ENCODE data around the gene ARL8A. TPM values are rescaled to one million over a fixed set of nuclear protein-coding genes. Genes with fewer than 3 reads are reported as not detected.

ARL8A gene
- total RNA-seq, 1 experiment from 2014 or later: 45.6 TPM

DNA sequence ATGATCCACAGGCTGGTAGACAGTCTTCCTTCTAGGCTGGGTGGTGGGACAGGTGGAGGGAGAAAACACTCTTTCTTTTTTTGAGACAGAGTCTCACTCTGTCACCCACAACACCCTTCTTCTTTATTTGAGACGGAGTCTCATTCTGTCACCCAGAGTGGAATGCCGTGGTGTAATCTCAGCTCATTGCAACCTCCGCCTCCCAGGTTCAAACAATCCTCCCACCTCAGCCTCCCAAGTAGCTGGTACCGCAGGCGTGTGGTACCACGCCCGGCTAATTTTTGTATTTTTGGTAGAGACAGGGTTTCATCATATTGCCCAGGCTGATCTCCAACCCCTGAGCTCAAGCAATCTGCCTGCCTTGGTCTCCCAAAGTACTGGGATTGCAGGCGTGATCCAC, 18.9 kb downstream of the ARL8A start:
- Histone ChIP-seq H4K20me1 (ENCODE audit: insufficient read depth) (no peaks in the 10 kb centered on the region), H3K36me3 (ENCODE audit: control insufficient read depth in 1 of 2, insufficient read depth in 2 of 2, low read length in 2 of 2) (no peaks in the 10 kb centered on the region), H3K4me1 (ENCODE audit: control insufficient read depth in 1 of 2, insufficient read depth in 2 of 2, low read length in 2 of 2) (peaks cover 2 to 12% of the 10 kb centered on the region in 2 experiments; a peak in 3 of 4 replicates), H3K79me2 (ENCODE audit: insufficient read depth, low read length) (no peaks in the 10 kb centered on the region), H3K9ac (ENCODE audit: low read length) (no peak overlapping the region), H3K9me2 (ENCODE audit: insufficient read depth) (no peaks in the 10 kb centered on the region), H3K27me3 (ENCODE audit: insufficient read depth, low read length) (no peaks in the 10 kb centered on the region; the same call in 1 of the 2 replicates), H3K27ac (ENCODE audit: low read depth, low read length) (no peak overlapping the region), H3K4me3 (replicated peaks in 1 of 2; ENCODE audit: low read depth in 1 of 2, low read length in 2 of 2) (no peak overlapping the region), H3K9me3 (ENCODE audit: control insufficient read depth in 1 of 2, insufficient read depth in 1 of 2, low read depth in 1 of 2, low read length in 2 of 2) (no peaks in the 10 kb centered on the region), H2AFZ (ENCODE audit: low read depth, low read length, poor library complexity, severe bottlenecking) (no peak overlapping the region), H3K4me2 (ENCODE audit: low read length) (no peak overlapping the region)
- intact Hi-C loops (cut with micrococcal nuclease): no loop called here
- RAD21 ChIA-PET (ENCODE audit: low non-redundant PET in 1 of 2, low total read pairs in 2 of 2, uncharacterized antibody in 2 of 2, unreplicated experiment in 2 of 2): no interaction called here
- ATAC-seq: no peak
- BruUV-seq (replicated peaks): no TSS peak
- no peak for DNase-seq (ENCODE audit: low read depth, low spot score)
- CTCF ChIA-PET: interaction anchor here (1.5 kb wide), 1 partner anchor 11 kb away, joined by 7 read pairs; no protein-coding TSS in a partner anchor
- POLR2A ChIA-PET: interaction anchor here (0.7 to 0.8 kb wide), 3 partner anchors 88 to 115 kb away, joined by 3 to 4 read pairs (median 3); partner anchors contain the start of gene ELF3
- no peak for TF ChIP-seq YY1 (IDR thresholded peaks at IDR 0.05; ENCODE audit: extremely low read depth, insufficient replicate concordance, low read depth, low read length)
- TF ChIP-seq ELF1 (IDR thresholded peaks at IDR 0.05; ENCODE audit: borderline replicate concordance, low read depth): no peak
- no peak for TF ChIP-seq POLR2AphosphoS5 (IDR thresholded peaks at IDR 0.05; ENCODE audit: low read depth, low read length)
- no peak for TF ChIP-seq REST (IDR thresholded peaks at IDR 0.05; ENCODE audit: low read depth)
- TF ChIP-seq SRF (IDR thresholded peaks at IDR 0.05; ENCODE audit: low read depth): no peak
- TF ChIP-seq ATF3 (IDR thresholded peaks at IDR 0.05): no peak
- no peak for TF ChIP-seq RAD21 (IDR thresholded peaks at IDR 0.05; ENCODE audit: low read depth)
- no peak for TF ChIP-seq ZFX (IDR thresholded peaks at IDR 0.05)
- TF ChIP-seq FOSL1 (IDR thresholded peaks at IDR 0.05; ENCODE audit: low read depth): no peak
- no peak for TF ChIP-seq POLR2A (IDR thresholded peaks at IDR 0.05; ENCODE audit: borderline replicate concordance, extremely low read depth, insufficient read depth, insufficient read length)
- TF ChIP-seq EZH2 (IDR thresholded peaks at IDR 0.05): no peak
- TF ChIP-seq, protein P1, sequence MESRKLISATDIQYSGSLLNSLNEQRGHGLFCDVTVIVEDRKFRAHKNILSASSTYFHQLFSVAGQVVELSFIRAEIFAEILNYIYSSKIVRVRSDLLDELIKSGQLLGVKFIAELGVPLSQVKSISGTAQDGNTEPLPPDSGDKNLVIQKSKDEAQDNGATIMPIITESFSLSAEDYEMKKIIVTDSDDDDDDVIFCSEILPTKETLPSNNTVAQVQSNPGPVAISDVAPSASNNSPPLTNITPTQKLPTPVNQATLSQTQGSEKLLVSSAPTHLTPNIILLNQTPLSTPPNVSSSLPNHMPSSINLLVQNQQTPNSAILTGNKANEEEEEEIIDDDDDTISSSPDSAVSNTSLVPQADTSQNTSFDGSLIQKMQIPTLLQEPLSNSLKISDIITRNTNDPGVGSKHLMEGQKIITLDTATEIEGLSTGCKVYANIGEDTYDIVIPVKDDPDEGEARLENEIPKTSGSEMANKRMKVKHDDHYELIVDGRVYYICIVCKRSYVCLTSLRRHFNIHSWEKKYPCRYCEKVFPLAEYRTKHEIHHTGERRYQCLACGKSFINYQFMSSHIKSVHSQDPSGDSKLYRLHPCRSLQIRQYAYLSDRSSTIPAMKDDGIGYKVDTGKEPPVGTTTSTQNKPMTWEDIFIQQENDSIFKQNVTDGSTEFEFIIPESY (IDR thresholded peaks at IDR 0.05; ENCODE audit: extremely low read depth, insufficient replicate concordance, low read length): no peak
- TF ChIP-seq EZH2phosphoT487 (IDR thresholded peaks at IDR 0.05; ENCODE audit: borderline replicate concordance): no peak
- TF ChIP-seq TCF7L2 (IDR thresholded peaks at IDR 0.05; ENCODE audit: borderline replicate concordance, extremely low read depth, insufficient read depth, insufficient read length): no peak
- TF ChIP-seq CBX3 (IDR thresholded peaks at IDR 0.05; ENCODE audit: low read depth): no peak
